Aorta (tissue), 5 donors: ENCODE measurements around the gene BMPER. TPM values are rescaled to one million over a fixed set of nuclear protein-coding genes. Genes with fewer than 3 reads are reported as not detected.

ENCODE experiments used
- ATAC-seq: fragments of 200-7000 bp; cut with Tn5 transposase; one replicate; pipeline ENCODE4 v1.9.1; 2022; ENCODE audit warnings: moderate library complexity; ENCODE audit not compliant: low FRiP score
- DNase-seq, 2 donors: peaks; one replicate each; pipeline ENCODE4 v3.0.0-alpha.2; 2020
- H3K27ac ChIP-seq, 2 donors: one replicate each; pipeline ENCODE4 v1.5.1; 2013; ENCODE audit warnings: low read length in 2 of 2, mild to moderate bottlenecking in 2 of 2, moderate library complexity in 2 of 2, control low read depth in 1 of 2, inconsistent platforms in 1 of 2, low read depth in 1 of 2
- H3K27me3 ChIP-seq, 2 donors: one replicate each; pipeline ENCODE4 v1.6.1; 2013; ENCODE audit warnings: control low read depth in 1 of 2, low read length in 1 of 2, mild to moderate bottlenecking in 1 of 2, moderate library complexity in 1 of 2; ENCODE audit not compliant: insufficient read depth in 2 of 2, control insufficient read depth in 1 of 2
- H3K36me3 ChIP-seq, 2 donors: one replicate each; pipeline ENCODE4 v1.6.1; 2013; ENCODE audit warnings: control low read depth in 1 of 2, low read length in 1 of 2, mild to moderate bottlenecking in 1 of 2; ENCODE audit not compliant: insufficient read depth in 2 of 2, control insufficient read depth in 1 of 2
- H3K4me1 ChIP-seq, 2 donors: one replicate each; pipeline ENCODE4 v1.6.1; 2013; ENCODE audit warnings: low read length in 2 of 2, control low read depth in 1 of 2, mild to moderate bottlenecking in 1 of 2, moderate library complexity in 1 of 2; ENCODE audit not compliant: insufficient read depth in 2 of 2, control insufficient read depth in 1 of 2
- H3K4me3 ChIP-seq, 2 donors: one replicate each; pipeline ENCODE4 v1.5.1; 2013; ENCODE audit warnings: low read length in 2 of 2, control low read depth in 1 of 2, mild to moderate bottlenecking in 1 of 2
- H3K9me3 ChIP-seq: one replicate; pipeline ENCODE4 v1.6.1; 2013; ENCODE audit warnings: mild to moderate bottlenecking, low read length; ENCODE audit not compliant: control insufficient read depth
- WGBS, 2 donors: extraction: QIAGEN DNeasy Blood & Tissue Kit; methylation state at CpG; one replicate each; pipeline ENCODE4 v1.1.7; 2013; 5-methylcytosine and 5-hydroxymethylcytosine counted together
- intact Hi-C, 2 donors: fragments of 100-400 bp; cut with DNase I; formaldehyde crosslinking; loops; one replicate each; pipeline versions ENCODE4 v1.14.2 to v1.15.0; 2022
- polyA plus RNA-seq, 2 donors: library from polyadenylated mRNA; stranded (reverse); fragments of 200-250 nt; gene quantifications; one replicate each; pipeline ENCODE4 v1.2.3, GENCODE V29; 2013
- total RNA-seq, 2 donors: library from RNA; stranded (reverse); fragmentation: NEBNext Ultra II Directional; extraction: Animal tissue kit (Norgen Biotek cat#: 25700); gene quantifications; one replicate each; pipeline ENCODE4 v1.2.1, GENCODE V29; 2021
- donor health status: healthy with polysubstance abuse.
- donor health status: Bipolar disorder and iron deficiency.
- donor health status: DM: no; HTN: no; CAD: no.
- donor health status: DM: no; HTN: no; CAD: no.
- donor health status: DM: yes; HTN: yes; CAD: no.

BMPER gene
- total and polyA plus RNA-seq, 4 donors = 0.88 to 14.0 (median 1.7) TPM

DNA sequence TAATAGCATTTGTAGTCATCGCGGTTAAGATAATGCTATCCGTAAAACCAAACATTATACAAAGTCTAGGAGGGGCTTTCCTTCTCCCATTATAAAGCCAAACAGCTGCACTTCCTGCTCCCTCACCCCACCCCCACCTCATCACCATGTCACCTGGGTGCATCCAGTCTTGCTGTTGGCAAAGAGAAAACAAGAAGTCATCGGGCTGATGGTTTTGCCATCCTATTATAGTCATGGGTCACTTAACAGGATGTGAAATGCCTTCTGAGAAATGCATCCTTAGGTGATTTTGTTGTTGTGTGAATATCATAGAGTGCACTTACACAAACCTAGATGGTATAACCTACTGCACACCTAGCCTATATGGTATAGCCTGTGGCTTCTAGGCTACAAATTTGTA lies 157.0 kb downstream of the BMPER start:
- Histone ChIP-seq H3K27me3 (no peaks in the 10 kb centered on the region), H3K9me3 (no peaks in the 10 kb centered on the region), H3K4me3 (no peak overlapping the region), H3K4me1 (no peaks in the 10 kb centered on the region), H3K27ac (no peak overlapping the region), H3K36me3 (no peaks in the 10 kb centered on the region)
- intact Hi-C loops = no loop called here
- no peak for ATAC-seq
- DNase-seq = no peak
- 92% methylated on average over 4 of the region's 4 CpGs for WGBS, 2 donors

DNA sequence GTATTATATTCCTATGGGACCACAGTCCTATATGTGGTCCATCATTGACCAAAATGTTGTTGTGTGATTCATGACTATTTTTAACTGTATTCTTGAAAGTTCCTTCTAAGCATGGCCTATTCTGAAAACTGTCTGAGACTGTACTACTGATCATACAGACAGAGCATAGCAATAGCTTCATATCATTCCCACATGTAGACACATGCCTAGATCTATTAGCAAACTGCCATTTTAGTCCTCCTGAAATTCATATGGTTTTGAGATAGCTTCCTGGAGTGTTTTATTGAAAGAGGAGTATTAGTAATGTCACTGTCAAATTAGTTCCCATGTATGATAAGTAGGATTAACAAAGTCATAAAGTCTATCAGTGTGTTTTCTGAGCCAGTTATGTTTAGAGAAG lies 157.5 kb downstream of the BMPER start:
- no peaks in the 10 kb centered on the region for H3K9me3 ChIP-seq
- ATAC-seq = no peak
- no peaks in the 10 kb centered on the region for H3K4me1 ChIP-seq
- intact Hi-C loops = no loop called here
- no peaks in the 10 kb centered on the region for H3K36me3 ChIP-seq
- no peaks in the 10 kb centered on the region for H3K27me3 ChIP-seq
- DNase-seq = no peak
- no peak overlapping the region for H3K27ac ChIP-seq
- H3K4me3 ChIP-seq = no peak overlapping the region

DNA sequence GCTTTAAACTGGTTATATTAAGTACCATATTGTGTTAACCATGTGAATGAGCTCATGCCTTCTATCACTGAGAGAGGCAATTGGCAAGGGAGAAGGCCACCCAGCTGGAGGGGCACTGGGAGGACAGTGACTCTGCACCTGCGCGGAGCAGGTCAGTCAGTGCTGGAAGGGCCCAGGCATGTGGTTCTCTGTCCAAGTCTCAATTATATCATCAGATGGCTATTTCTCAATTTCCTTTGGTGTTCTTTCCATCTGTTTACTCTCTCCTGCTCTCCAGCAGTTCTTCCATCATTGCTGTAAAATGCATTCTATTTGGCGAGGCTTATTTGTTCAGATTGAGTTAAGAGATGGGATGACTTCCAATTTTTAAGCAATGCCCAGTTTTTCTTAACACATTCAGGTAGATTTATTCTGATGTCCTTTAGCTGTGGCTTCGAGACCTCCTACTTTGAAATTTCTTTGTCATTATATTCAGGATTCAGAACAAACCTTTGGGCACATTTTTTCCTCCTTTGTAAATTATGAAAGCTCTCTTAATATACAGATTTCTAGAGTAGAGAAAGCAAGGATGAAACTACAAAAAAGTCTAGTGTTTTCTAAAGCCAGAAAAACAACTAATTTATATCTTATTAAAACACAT lies 159.3 kb downstream of the BMPER start:
- H3K36me3 ChIP-seq = no peaks in the 10 kb centered on the region
- H3K27me3 ChIP-seq = no peaks in the 10 kb centered on the region
- H3K4me3 ChIP-seq = no peak overlapping the region
- H3K27ac ChIP-seq = no peak overlapping the region
- H3K9me3 ChIP-seq = peaks cover 3% of the 10 kb centered on the region
- DNase-seq (no peak), ATAC-seq (no peak)
- intact Hi-C loops = no loop called here
- no peaks in the 10 kb centered on the region for H3K4me1 ChIP-seq
- 78 to 79% methylated on average over 4 of the region's 4 CpGs for WGBS, 2 donors

DNA sequence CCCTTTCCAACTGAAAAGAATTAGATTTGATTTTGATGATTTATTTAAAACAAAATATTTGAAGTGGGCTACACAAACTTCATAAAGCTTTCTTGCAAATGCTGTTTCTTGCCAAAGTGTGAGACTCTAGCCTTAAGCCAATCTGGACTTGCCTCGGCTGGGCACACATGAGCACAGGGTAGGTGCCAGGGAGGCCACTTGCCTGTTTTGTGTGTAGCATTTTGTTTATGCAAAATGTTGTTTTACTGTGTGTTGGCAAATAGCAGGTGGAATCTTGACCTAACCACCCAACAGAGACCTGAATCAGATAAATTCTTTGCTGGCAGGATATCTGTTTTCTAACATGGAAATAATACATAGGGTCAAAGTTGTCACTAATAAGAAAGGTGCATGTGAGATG lies 161.1 kb downstream of the BMPER start:
- no peak overlapping the region for H3K4me3 ChIP-seq
- H3K9me3 ChIP-seq = peaks cover 3% of the 10 kb centered on the region
- H3K27ac ChIP-seq = no peak overlapping the region
- ATAC-seq (no peak), DNase-seq (no peak)
- no peaks in the 10 kb centered on the region for H3K27me3 ChIP-seq
- WGBS, 2 donors = 27 to 30% methylated on average over 1 of the region's 1 CpG
- H3K36me3 ChIP-seq = no peaks in the 10 kb centered on the region
- intact Hi-C loops = no loop called here
- H3K4me1 ChIP-seq = no peaks in the 10 kb centered on the region

DNA sequence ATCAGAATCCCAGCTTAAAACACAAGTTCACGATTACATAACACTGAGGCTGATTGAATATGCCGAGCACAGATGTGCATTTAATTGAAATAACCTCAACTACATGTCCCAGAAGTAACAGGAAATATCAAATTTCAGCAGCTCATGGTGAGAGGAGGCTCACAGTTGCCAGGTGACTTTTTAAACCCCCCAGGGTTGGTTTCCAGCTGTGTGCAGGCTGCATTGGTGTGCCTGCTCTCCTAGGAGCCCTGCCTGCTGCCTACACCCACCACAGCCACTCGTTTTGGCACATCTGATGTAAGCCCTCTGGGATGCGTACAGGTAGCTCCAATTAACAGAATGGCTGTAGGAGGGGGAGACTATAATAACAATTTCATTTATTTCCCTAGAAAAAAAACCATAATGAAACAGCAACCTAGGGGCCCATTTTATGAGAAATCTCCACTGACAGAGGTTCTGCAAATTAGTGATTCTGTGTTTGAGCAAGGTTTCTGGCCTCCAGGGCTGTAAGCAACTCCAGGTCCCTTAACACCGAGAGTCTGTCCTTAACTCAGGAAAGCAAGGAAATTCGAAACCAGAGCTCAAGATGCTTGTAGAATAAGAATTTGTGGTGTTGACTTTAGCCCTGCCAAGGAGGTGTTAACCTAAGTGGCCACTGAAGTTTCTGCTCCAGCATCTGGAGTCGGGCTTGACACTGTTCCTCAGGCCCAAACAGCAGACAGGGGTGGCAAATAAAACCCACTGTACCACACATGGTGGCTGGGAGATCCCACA lies 161.9 kb downstream of the BMPER start:
- DNase-seq (no peak), ATAC-seq (no peak)
- Histone ChIP-seq H3K9me3 (peaks cover 3% of the 10 kb centered on the region), H3K36me3 (no peaks in the 10 kb centered on the region), H3K4me1 (no peaks in the 10 kb centered on the region), H3K27ac (no peak overlapping the region), H3K27me3 (no peaks in the 10 kb centered on the region), H3K4me3 (no peak overlapping the region)
- 69 to 74% methylated on average over 7 of the region's 7 CpGs for WGBS, 2 donors
- intact Hi-C loops = no loop called here

DNA sequence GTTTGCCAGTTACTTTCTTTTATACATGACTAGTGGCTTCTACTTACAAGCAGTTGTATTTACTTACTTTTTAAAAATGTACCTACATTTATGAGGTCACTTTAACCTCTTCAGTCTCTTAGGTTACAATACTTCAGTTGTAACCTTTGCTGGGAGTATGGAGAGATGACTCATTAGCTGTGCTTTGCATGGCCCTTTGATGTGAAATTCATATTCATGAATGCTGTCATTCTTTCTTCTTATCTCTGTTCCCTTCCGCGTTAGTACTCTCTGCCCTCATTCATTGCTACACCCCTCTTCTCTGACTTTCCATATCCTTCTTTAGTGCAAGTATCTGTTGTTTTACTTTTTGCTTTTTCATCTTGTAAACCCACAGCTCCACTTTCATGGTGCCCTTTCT lies 164.3 kb downstream of the BMPER start:
- DNase-seq (no peak), ATAC-seq (no peak)
- peaks cover 0 to 1% of the 10 kb centered on the region in 2 donors for H3K27me3 ChIP-seq
- H3K4me3 ChIP-seq = no peak overlapping the region
- WGBS, 2 donors = 58 to 66% methylated on average over 2 of the region's 2 CpGs
- H3K36me3 ChIP-seq = no peaks in the 10 kb centered on the region
- peaks cover 3% of the 10 kb centered on the region for H3K9me3 ChIP-seq
- intact Hi-C loops = no loop called here
- H3K4me1 ChIP-seq = no peaks in the 10 kb centered on the region
- H3K27ac ChIP-seq = no peak overlapping the region

DNA sequence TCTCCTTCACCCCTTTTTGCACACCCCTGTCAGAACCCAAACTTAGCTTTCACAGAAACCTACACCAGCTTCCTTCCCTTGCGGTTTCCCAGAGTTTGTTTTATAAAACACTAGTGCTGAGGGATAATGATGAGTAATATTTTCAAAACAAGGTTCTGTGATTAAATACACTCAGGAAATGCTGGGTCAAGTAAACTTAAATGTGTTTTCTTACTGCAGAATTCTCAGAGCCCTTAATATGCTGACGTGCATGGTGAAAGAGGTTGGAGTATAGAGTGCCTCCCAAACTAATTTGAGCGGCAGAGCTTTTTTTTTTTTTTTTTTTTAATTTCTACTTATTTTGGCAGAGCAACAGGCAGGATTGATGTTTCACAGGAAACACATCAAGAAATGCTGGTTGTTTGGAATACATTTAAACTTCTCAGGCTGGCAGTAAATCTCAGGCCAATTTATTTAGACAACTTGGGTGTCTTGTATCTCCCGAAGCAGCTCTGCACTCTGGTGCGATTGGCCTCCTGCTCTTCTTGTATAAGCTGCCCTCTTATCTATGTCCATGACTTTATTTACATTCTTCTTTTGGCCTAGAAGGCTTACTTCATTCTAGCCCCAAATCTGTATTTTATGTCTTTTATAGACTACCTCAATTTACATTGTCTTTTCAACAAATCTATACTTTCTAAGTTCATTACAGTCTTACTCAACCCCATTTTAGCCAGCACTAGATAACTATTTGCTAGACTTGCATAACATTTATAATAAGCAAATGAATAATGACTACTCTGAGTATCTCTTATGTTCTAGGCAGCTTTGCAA lies 165.4 kb downstream of the BMPER start:
- intact Hi-C loops = no loop called here
- DNase-seq (no peak), ATAC-seq (no peak)
- Histone ChIP-seq H3K4me1 (no peaks in the 10 kb centered on the region), H3K27me3 (peaks cover 0 to 1% of the 10 kb centered on the region in 2 donors), H3K9me3 (peaks cover 3% of the 10 kb centered on the region), H3K27ac (no peak overlapping the region), H3K36me3 (no peaks in the 10 kb centered on the region), H3K4me3 (no peak overlapping the region)
- 25 to 27% methylated on average over 5 of the region's 5 CpGs for WGBS, 2 donors

DNA sequence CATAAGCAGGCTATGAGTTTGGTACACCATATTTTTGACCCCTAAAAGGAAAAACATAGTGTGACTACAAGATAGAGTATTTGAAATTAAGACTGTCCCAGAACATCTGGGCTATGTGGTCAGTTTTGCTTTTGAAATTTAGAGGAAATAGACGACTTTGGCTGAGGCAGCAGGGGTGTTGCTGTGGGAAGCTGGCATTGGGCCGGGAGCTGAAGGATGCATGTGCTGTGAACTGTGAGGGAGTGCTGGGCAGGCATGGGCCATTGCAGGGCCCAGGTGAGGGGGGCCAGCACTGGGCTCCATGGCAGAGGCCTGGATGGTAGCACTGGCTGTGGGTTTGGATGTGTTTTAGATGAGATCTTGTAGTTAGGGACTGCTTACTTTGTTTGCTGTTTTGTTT lies 168.3 kb downstream of the BMPER start:
- H3K9me3 ChIP-seq = no peaks in the 10 kb centered on the region
- H3K4me3 ChIP-seq = no peak overlapping the region
- peak in 1 of 2 donors; percentile 52 for DNase-seq
- H3K27me3 ChIP-seq = peaks cover 0 to 1% of the 10 kb centered on the region in 2 donors
- no peak overlapping the region for H3K27ac ChIP-seq
- H3K36me3 ChIP-seq = no peaks in the 10 kb centered on the region
- WGBS, 2 donors = 38 to 53% methylated on average over 2 of the region's 2 CpGs
- H3K4me1 ChIP-seq = no peaks in the 10 kb centered on the region
- no peak for ATAC-seq
- intact Hi-C loops = no loop called here
